ENCODE results near the gene KIF16B. TPM values are rescaled to one million over a fixed set of nuclear protein-coding genes. Genes with fewer than 3 reads are reported as not detected.

KIF16B gene
- total and polyA plus RNA-seq, 2 of the 8 experiments (the other 6 are each of a cell fraction or from before 2014, with no cell fraction given), result 3.0 to 9.2 TPM

DNA sequence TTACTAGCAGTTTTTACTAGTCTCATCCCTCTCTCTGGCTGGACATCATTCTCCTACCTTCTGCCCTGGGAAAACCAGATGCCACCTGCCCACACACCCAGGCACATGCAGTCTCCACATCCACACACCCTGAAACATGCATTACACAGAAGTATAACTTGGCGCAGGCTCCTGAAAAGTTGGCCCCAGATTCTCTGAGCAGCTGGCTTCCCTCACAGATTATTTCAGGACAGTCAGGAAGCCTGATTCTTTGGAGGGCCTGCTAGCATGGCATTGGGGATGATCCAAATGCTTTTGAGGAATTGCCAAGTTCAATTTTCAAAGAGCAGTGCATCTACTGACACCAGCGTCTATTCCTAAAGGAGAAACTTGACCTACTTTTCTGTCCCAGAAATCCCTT is 27.8 kb upstream of the KIF16B start:
- 82% methylated on average over 2 of the region's 2 CpGs; no CpG with 5 or more reads in 1 of the 2 experiments for WGBS, 2 experiments (ENCODE audit: extremely low coverage in 1 of 2, insufficient coverage in 1 of 2, insufficient read length in 1 of 2, insufficient replicate concordance in 2 of 2, low coverage in 1 of 2, low lambda C conversion rate in 2 of 2, missing lambda C conversion rate in 1 of 2)
- no peak for FAIRE-seq

More for the DNA sequence above, 27.8 kb upstream of the KIF16B start:
- Histone ChIP-seq H4K8ac (ENCODE audit: extremely low read depth, insufficient read depth, low read length) (no peak overlapping the region), H4K5ac (ENCODE audit: insufficient read length, low read depth, low read length) (no peak overlapping the region), H3K4me1 (replicated peaks in 1 of 4; ENCODE audit: control insufficient read depth in 3 of 4, insufficient read depth in 4 of 4, low read length in 3 of 4) (no peaks in the 10 kb centered on the region), H3K79me2 (ENCODE audit: control insufficient read depth in 1 of 2, insufficient read depth in 2 of 2, low read length in 2 of 2) (no peaks in the 10 kb centered on the region), H3K4me3 (ENCODE audit: extremely low read depth in 1 of 4, insufficient read depth in 2 of 4, low read depth in 3 of 4, low read length in 4 of 4) (no peak overlapping the region), H2BK120ac (replicated peaks; ENCODE audit: low read depth, low read length) (no peak overlapping the region), H3K27me3 (replicated peaks in 1 of 4; ENCODE audit: control insufficient read depth in 3 of 4, extremely low read depth in 1 of 4, insufficient read depth in 3 of 4, low read length in 3 of 4) (no peaks in the 10 kb centered on the region), H3K56ac (replicated peaks; ENCODE audit: insufficient read length, low read depth, low read length) (no peak overlapping the region), H2AK5ac (ENCODE audit: low read depth, low read length) (no peak overlapping the region), H3K14ac (ENCODE audit: insufficient read length) (no peak overlapping the region), H2AFZ (ENCODE audit: low read length) (no peak overlapping the region), H3K9ac (replicated peaks in 1 of 4; ENCODE audit: extremely low read depth in 1 of 4, low read depth in 3 of 4, low read length in 3 of 4) (no peak overlapping the region), H2BK15ac (ENCODE audit: low read length) (no peak overlapping the region), H3K23me2 (ENCODE audit: low read depth, low read length) (no peaks in the 10 kb centered on the region), H3K9me3 (ENCODE audit: insufficient read depth in 2 of 2, low read depth in 1 of 2, low read length in 1 of 2) (no peaks in the 10 kb centered on the region), H3K27ac (ENCODE audit: low read depth, low read length) (no peak overlapping the region), H2BK20ac (ENCODE audit: low read length) (no peak overlapping the region), H3K36me3 (ENCODE audit: control insufficient read depth in 2 of 4, insufficient read depth in 4 of 4, low read length in 3 of 4) (no peaks in the 10 kb centered on the region), H3K79me1 (ENCODE audit: low read depth, low read length) (no peaks in the 10 kb centered on the region), H2BK5ac (ENCODE audit: low read depth, low read length) (no peak overlapping the region), H3K23ac (ENCODE audit: insufficient read length) (no peak overlapping the region), H4K20me1 (replicated peaks in 1 of 2; ENCODE audit: control insufficient read depth in 1 of 2, insufficient read depth in 2 of 2, low read length in 2 of 2) (peaks cover 0 to 2% of the 10 kb centered on the region in 2 experiments), H4K91ac (replicated peaks; ENCODE audit: insufficient read length, low read length) (no peak overlapping the region), H3K4me2 (ENCODE audit: insufficient read depth in 1 of 2, low read depth in 2 of 2, low read length in 2 of 2) (no peak overlapping the region), H2BK12ac (ENCODE audit: low read depth, low read length) (no peak overlapping the region), H3K18ac (ENCODE audit: extremely low read depth, low read length) (no peak overlapping the region), H3K4ac (replicated peaks; ENCODE audit: insufficient read length, low read depth, low read length) (no peak overlapping the region)
- no peak for TF ChIP-seq POU5F1 (IDR thresholded peaks at IDR 0.05; ENCODE audit: low read depth, low read length)
- TF ChIP-seq RBBP5 (IDR thresholded peaks at IDR 0.05; ENCODE audit: borderline replicate concordance, low read depth, low read length), result no peak
- TF ChIP-seq MAX (IDR thresholded peaks at IDR 0.05), result no peak
- TF ChIP-seq, protein P1, sequence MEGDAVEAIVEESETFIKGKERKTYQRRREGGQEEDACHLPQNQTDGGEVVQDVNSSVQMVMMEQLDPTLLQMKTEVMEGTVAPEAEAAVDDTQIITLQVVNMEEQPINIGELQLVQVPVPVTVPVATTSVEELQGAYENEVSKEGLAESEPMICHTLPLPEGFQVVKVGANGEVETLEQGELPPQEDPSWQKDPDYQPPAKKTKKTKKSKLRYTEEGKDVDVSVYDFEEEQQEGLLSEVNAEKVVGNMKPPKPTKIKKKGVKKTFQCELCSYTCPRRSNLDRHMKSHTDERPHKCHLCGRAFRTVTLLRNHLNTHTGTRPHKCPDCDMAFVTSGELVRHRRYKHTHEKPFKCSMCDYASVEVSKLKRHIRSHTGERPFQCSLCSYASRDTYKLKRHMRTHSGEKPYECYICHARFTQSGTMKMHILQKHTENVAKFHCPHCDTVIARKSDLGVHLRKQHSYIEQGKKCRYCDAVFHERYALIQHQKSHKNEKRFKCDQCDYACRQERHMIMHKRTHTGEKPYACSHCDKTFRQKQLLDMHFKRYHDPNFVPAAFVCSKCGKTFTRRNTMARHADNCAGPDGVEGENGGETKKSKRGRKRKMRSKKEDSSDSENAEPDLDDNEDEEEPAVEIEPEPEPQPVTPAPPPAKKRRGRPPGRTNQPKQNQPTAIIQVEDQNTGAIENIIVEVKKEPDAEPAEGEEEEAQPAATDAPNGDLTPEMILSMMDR (IDR thresholded peaks at IDR 0.05; ENCODE audit: control extremely low read depth in 1 of 3, insufficient read depth in 1 of 3, low read depth in 1 of 3, low read length in 3 of 3), result no peak
- no peak for TF ChIP-seq GTF2F1 (IDR thresholded peaks at IDR 0.05; ENCODE audit: borderline replicate concordance, low read depth, low read length)
- no peak for TF ChIP-seq TCF12 (IDR thresholded peaks at IDR 0.05; ENCODE audit: low read depth, low read length)
- no peak for TF ChIP-seq E2F6 (IDR thresholded peaks at IDR 0.05)
- TF ChIP-seq GABPA (IDR thresholded peaks at IDR 0.05; ENCODE audit: borderline replicate concordance, insufficient read depth, low read length), result no peak
- no peak for TF ChIP-seq EP300 (IDR thresholded peaks at IDR 0.05; ENCODE audit: borderline replicate concordance in 1 of 2, low read depth in 2 of 2, low read length in 2 of 2)
- TF ChIP-seq CHD2 (IDR thresholded peaks at IDR 0.05; ENCODE audit: low read length), result no peak
- no peak for TF ChIP-seq CBX5 (IDR thresholded peaks at IDR 0.05; ENCODE audit: low read depth, low read length)
- CTCF ChIA-PET (ENCODE audit: partially characterized antibody), result interaction anchor here (0.7 to 1.3 kb wide), 2 partner anchors 25 to 144 kb away, joined by 3 to 4 read pairs; no protein-coding TSS in a partner anchor
- no peak for DNase-seq (ENCODE audit: low read depth in 1 of 2, low spot score in 2 of 2)
- POLR2A ChIA-PET (ENCODE audit: partially characterized antibody), result no interaction called here

Data from H1 (cell line).